H1 (cell line): ENCODE measurements around the gene MAGI2. TPM values are rescaled to one million over a fixed set of nuclear protein-coding genes. Genes with fewer than 3 reads are reported as not detected.

Experiments used
- CTCF ChIA-PET: fragments of 300-600 bp; sonication (Branson Sonifier 250); formaldehyde crosslinking; loops from one replicate; lab custom pipeline; 2021; ENCODE audit not compliant: partially characterized antibody; lab: Charles Lee
- POLR2A ChIA-PET: fragments of 300-600 bp; sonication (Branson Sonifier 250); formaldehyde crosslinking; loops from one replicate; lab custom pipeline; 2021; ENCODE audit warnings: inconsistent platforms; ENCODE audit not compliant: partially characterized antibody; lab: Charles Lee
- DNase-seq, 2 experiments: peaks; one replicate each; pipeline versions ENCODE4 v3.0.0 to v3.0.0-alpha.2; 2010 to 2022; ENCODE audit warnings: low spot score in 2 of 2, low read depth in 1 of 2, mixed read lengths in 1 of 2
- FAIRE-seq: peaks from 2 replicates; lab custom pipeline; 2011; peaks lifted over from hg19 to GRCh38; lab: Jason Lieb, UNC
- H2AFZ ChIP-seq: 2 replicates; pipeline ENCODE4 v1.8.1; 2012; ENCODE audit warnings: low read length, inconsistent platforms
- H2AK5ac ChIP-seq: 2 replicates; pipeline ENCODE4 v1.6.1; 2013; ENCODE audit warnings: low read depth, low read length
- H2BK120ac ChIP-seq: replicated peaks from 2 replicates; pipeline ENCODE3; 2013; ENCODE audit warnings: low read depth, low read length, inconsistent platforms
- H2BK12ac ChIP-seq: 2 replicates; pipeline ENCODE4 v1.6.1; 2013; ENCODE audit warnings: low read depth, low read length
- H2BK15ac ChIP-seq: 2 replicates; pipeline ENCODE4 v1.6.1; 2013; ENCODE audit warnings: low read length
- H2BK20ac ChIP-seq: 2 replicates; pipeline ENCODE4 v1.6.1; 2013; ENCODE audit warnings: low read length
- H2BK5ac ChIP-seq: 2 replicates; pipeline ENCODE4 v1.6.1; 2013; ENCODE audit warnings: low read depth, low read length
- H3K14ac ChIP-seq: 2 replicates; pipeline ENCODE4 v1.6.1; 2013; ENCODE audit warnings: inconsistent platforms; ENCODE audit not compliant: insufficient read length
- H3K18ac ChIP-seq: 2 replicates; pipeline ENCODE4 v1.6.1; 2013; ENCODE audit warnings: low read length; ENCODE audit errors: extremely low read depth
- H3K23ac ChIP-seq: 2 replicates; pipeline ENCODE4 v1.6.1; 2013; ENCODE audit warnings: inconsistent platforms; ENCODE audit not compliant: insufficient read length
- H3K23me2 ChIP-seq: 2 replicates; pipeline ENCODE4 v1.6.1; 2013; ENCODE audit warnings: low read depth, low read length
- H3K27ac ChIP-seq: 2 replicates; pipeline ENCODE4 v1.6.1; 2011; ENCODE audit warnings: low read depth, low read length, inconsistent platforms
- H3K27me3 ChIP-seq, 4 experiments: replicated peaks in 1 of 4; 1 replicate in 1 of 4; 2 replicates in 3 of 4; pipeline versions ENCODE4 v1.6.1 to v1.8.1; 2011 to 2013; ENCODE audit warnings: low read length in 3 of 4, mild to moderate bottlenecking in 3 of 4, inconsistent platforms in 2 of 4, mixed read lengths in 2 of 4, moderate library complexity in 1 of 4; ENCODE audit not compliant: control insufficient read depth in 3 of 4, insufficient read depth in 3 of 4; ENCODE audit errors: extremely low read depth in 1 of 4
- H3K36me3 ChIP-seq, 4 experiments: 2 replicates each; pipeline versions ENCODE4 v1.6.1 to v1.8.1; 2011 to 2013; ENCODE audit warnings: mild to moderate bottlenecking in 4 of 4, low read length in 3 of 4, moderate library complexity in 2 of 4, control low read depth in 1 of 4, inconsistent platforms in 1 of 4; ENCODE audit not compliant: insufficient read depth in 4 of 4, control insufficient read depth in 2 of 4
- H3K4ac ChIP-seq: replicated peaks from 2 replicates; pipeline ENCODE3; 2013; ENCODE audit warnings: low read length, low read depth, mixed read lengths, inconsistent platforms; ENCODE audit not compliant: insufficient read length
- H3K4me1 ChIP-seq, 4 experiments: replicated peaks in 1 of 4; 1 replicate in 1 of 4; 2 replicates in 3 of 4; pipeline versions ENCODE4 v1.6.1 to v1.8.1; 2011 to 2013; ENCODE audit warnings: low read length in 3 of 4, inconsistent platforms in 2 of 4, mixed read lengths in 1 of 4; ENCODE audit not compliant: insufficient read depth in 4 of 4, control insufficient read depth in 3 of 4
- H3K4me2 ChIP-seq, 2 experiments: 2 replicates each; pipeline versions ENCODE4 v1.6.1 to v1.8.1; 2011 to 2013; ENCODE audit warnings: low read depth in 2 of 2, low read length in 2 of 2, control low read depth in 1 of 2, inconsistent platforms in 1 of 2, mild to moderate bottlenecking in 1 of 2; ENCODE audit not compliant: insufficient read depth in 1 of 2
- H3K4me3 ChIP-seq, 4 experiments: fragments of 200-600, 300-600 bp in 1 of 4; sonication (generic), shearing (Covaris generic), sonication (Bioruptor Twin) in 1 of 4; 2 replicates each; pipeline versions ENCODE4 v1.5.1 to v1.8.1; 2011 to 2016; ENCODE audit warnings: low read length in 4 of 4, low read depth in 3 of 4, control low read depth in 2 of 4, inconsistent platforms in 2 of 4, mild to moderate bottlenecking in 2 of 4, mixed read lengths in 1 of 4, moderate library complexity in 1 of 4; ENCODE audit not compliant: insufficient read depth in 2 of 4; ENCODE audit errors: extremely low read depth in 1 of 4
- H3K56ac ChIP-seq: replicated peaks from 2 replicates; pipeline ENCODE3; 2013; ENCODE audit warnings: low read depth, mild to moderate bottlenecking, mixed read lengths, low read length, inconsistent platforms; ENCODE audit not compliant: insufficient read length
- H3K79me1 ChIP-seq: 2 replicates; pipeline ENCODE4 v1.6.1; 2013; ENCODE audit warnings: low read depth, low read length, control low read depth
- H3K79me2 ChIP-seq, 2 experiments: 2 replicates each; pipeline versions ENCODE4 v1.6.1 to v1.8.1; 2012 to 2013; ENCODE audit warnings: low read length in 2 of 2, mild to moderate bottlenecking in 2 of 2, inconsistent platforms in 1 of 2; ENCODE audit not compliant: insufficient read depth in 2 of 2, control insufficient read depth in 1 of 2
- H3K9ac ChIP-seq, 4 experiments: replicated peaks in 1 of 4; 1 replicate in 1 of 4; 2 replicates in 3 of 4; pipeline versions ENCODE4 v1.6.1 to v1.8.1; 2011 to 2013; ENCODE audit warnings: low read depth in 3 of 4, low read length in 3 of 4, control low read depth in 2 of 4, mild to moderate bottlenecking in 2 of 4, moderate library complexity in 2 of 4, inconsistent platforms in 1 of 4; ENCODE audit errors: extremely low read depth in 1 of 4
- H3K9me3 ChIP-seq, 2 experiments: 2 replicates each; pipeline versions ENCODE4 v1.6.1 to v1.8.1; 2012 to 2013; ENCODE audit warnings: mild to moderate bottlenecking in 2 of 2, moderate library complexity in 2 of 2, control low read depth in 1 of 2, inconsistent platforms in 1 of 2, low read depth in 1 of 2, low read length in 1 of 2, mixed read lengths in 1 of 2; ENCODE audit not compliant: insufficient read depth in 2 of 2
- H4K20me1 ChIP-seq, 2 experiments: replicated peaks in 1 of 2; 2 replicates each; pipeline versions ENCODE3 to v1.8.1; 2011 to 2013; ENCODE audit warnings: inconsistent platforms in 2 of 2, low read length in 2 of 2, mild to moderate bottlenecking in 1 of 2; ENCODE audit not compliant: insufficient read depth in 2 of 2, control insufficient read depth in 1 of 2
- H4K5ac ChIP-seq: 2 replicates; pipeline ENCODE4 v1.6.1; 2013; ENCODE audit warnings: low read length, low read depth, mixed read lengths, inconsistent platforms; ENCODE audit not compliant: insufficient read length
- H4K8ac ChIP-seq: 2 replicates; pipeline ENCODE4 v1.8.0; 2013; ENCODE audit warnings: mild to moderate bottlenecking, moderate library complexity, low read length, inconsistent platforms; ENCODE audit not compliant: insufficient read depth; ENCODE audit errors: extremely low read depth
- H4K91ac ChIP-seq: replicated peaks from 2 replicates; pipeline ENCODE3; 2013; ENCODE audit warnings: low read length, mixed read lengths, inconsistent platforms; ENCODE audit not compliant: insufficient read length
- ASH2L ChIP-seq: fragments of 200-600, 300-600 bp; sonication (generic); IDR thresholded peaks from one replicate; pipeline ENCODE4 v1.7.1; 2017; ENCODE audit warnings: low read length
- CHD2 ChIP-seq: IDR thresholded peaks from 2 replicates; pipeline ENCODE4 v1.6.1; 2012; ENCODE audit warnings: low read length, improper control_type of control experiment
- NRF1 ChIP-seq: IDR thresholded peaks from 2 replicates; pipeline ENCODE4 v1.6.1; 2011; ENCODE audit warnings: mild to moderate bottlenecking, low read depth, low read length, improper control_type of control experiment
- RFX5 ChIP-seq: IDR thresholded peaks from 2 replicates; pipeline ENCODE4 v1.6.1; 2011; ENCODE audit warnings: low read depth, low read length, improper control_type of control experiment, borderline replicate concordance
- YY1 ChIP-seq: IDR thresholded peaks from 2 replicates; pipeline ENCODE4 v1.6.1; 2011; ENCODE audit warnings: low read depth, mild to moderate bottlenecking, low read length
- WGBS, 2 experiments: shearing (Covaris generic) in 1 of 2; methylation state at CpG; one replicate each; pipeline versions ENCODE4 v1.1.6 to v1.1.7; 2013 to 2015; ENCODE audit warnings: low lambda C conversion rate in 2 of 2, mixed read lengths in 2 of 2, inconsistent platforms in 1 of 2, low coverage in 1 of 2, missing lambda C conversion rate in 1 of 2; ENCODE audit not compliant: insufficient replicate concordance in 2 of 2, insufficient coverage in 1 of 2, insufficient read length in 1 of 2; ENCODE audit errors: extremely low coverage in 1 of 2, missing lambda C conversion rate in 1 of 2; 5-methylcytosine and 5-hydroxymethylcytosine counted together
- polyA plus RNA-seq, 7 experiments: library from polyadenylated mRNA; depleted of rRNA in 3 of 7; stranded (reverse) in 5 of 7; unstranded in 2 of 7; fragments of >200 nt in 5 of 7; fragments of 200-250 nt in 2 of 7; gene quantifications; 1 replicate in 5 of 7; 2 replicates in 1 of 7; 4 replicates in 1 of 7; pipeline versions ENCODE4 v1.2.1 to v1.2.3, GENCODE V29; 2011 to 2013; ENCODE audit warnings: missing spikeins in 2 of 7, mixed read lengths in 2 of 7
- total RNA-seq: library from RNA; stranded (reverse); fragmentation: NEBNext Ultra II Directional; extraction: Animal tissue kit (Norgen Biotek cat#: 25700); gene quantifications from 2 replicates; pipeline ENCODE4 v1.2.1, GENCODE V29; 2021
- TF ChIP-seq, protein P1 (sequence below): IDR thresholded peaks from 2 replicates; pipeline ENCODE4 v1.6.1; 2011; ENCODE audit warnings: low read depth, mild to moderate bottlenecking, low read length; ENCODE audit not compliant: insufficient read depth

MAGI2 gene
- total and polyA plus RNA-seq, 2 of the 8 experiments (the other 6 are each of a cell fraction or from before 2014, with no cell fraction given) = 6.0 to 27.3 TPM

- Histone ChIP-seq H3K4me2 (no peak overlapping the region), H4K5ac (no peak overlapping the region), H4K91ac (no peak overlapping the region), H3K23ac (no peak overlapping the region), H3K4ac (no peak overlapping the region), H2AFZ (no peak overlapping the region), H2BK12ac (no peak overlapping the region), H3K14ac (no peak overlapping the region), H2BK5ac (no peak overlapping the region), H3K36me3 (no peaks in the 10 kb centered on the region), H3K4me3 (no peak overlapping the region), H3K23me2 (no peaks in the 10 kb centered on the region), H3K56ac (no peak overlapping the region), H2BK20ac (no peak overlapping the region), H2BK120ac (no peak overlapping the region), H3K9ac (no peak overlapping the region), H3K18ac (no peak overlapping the region), H2BK15ac (no peak overlapping the region), H3K9me3 (no peaks in the 10 kb centered on the region), H3K27ac (no peak overlapping the region), H4K20me1 (no peaks in the 10 kb centered on the region), H3K79me2 (no peaks in the 10 kb centered on the region), H2AK5ac (no peak overlapping the region), H3K4me1 (no peaks in the 10 kb centered on the region), H3K27me3 (no peaks in the 10 kb centered on the region), H4K8ac (no peak overlapping the region), H3K79me1 (no peaks in the 10 kb centered on the region)
- DNase-seq = no peak
- TF ChIP-seq YY1 (no peak), CHD2 (no peak), NRF1 (no peak), RFX5 (no peak), ASH2L (no peak)
- TF ChIP-seq, protein P1, sequence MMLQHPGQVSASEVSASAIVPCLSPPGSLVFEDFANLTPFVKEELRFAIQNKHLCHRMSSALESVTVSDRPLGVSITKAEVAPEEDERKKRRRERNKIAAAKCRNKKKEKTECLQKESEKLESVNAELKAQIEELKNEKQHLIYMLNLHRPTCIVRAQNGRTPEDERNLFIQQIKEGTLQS = no peak
- WGBS, 2 experiments = 79% methylated on average over 1 of the region's 1 CpG; no CpG with 5 or more reads in 1 of the 2 experiments
- POLR2A ChIA-PET = no interaction called here
- CTCF ChIA-PET = no interaction called here
- FAIRE-seq = no peak
Observed at GRCh38 chr7:79096361-79096805, 357.1 kb downstream of the MAGI2 start.
